Iris pigment epithelial cell (primary cell): ENCODE results near the gene C1QTNF12.
A peak's percentile ranks its signal among the peaks of the same experiment; 100 is the strongest.

Source experiments
- DNase-seq: peaks from one replicate; pipeline ENCODE4 v3.0.0-alpha.2; 2011; ENCODE audit warnings: low read depth

Gene C1QTNF12, protein sequence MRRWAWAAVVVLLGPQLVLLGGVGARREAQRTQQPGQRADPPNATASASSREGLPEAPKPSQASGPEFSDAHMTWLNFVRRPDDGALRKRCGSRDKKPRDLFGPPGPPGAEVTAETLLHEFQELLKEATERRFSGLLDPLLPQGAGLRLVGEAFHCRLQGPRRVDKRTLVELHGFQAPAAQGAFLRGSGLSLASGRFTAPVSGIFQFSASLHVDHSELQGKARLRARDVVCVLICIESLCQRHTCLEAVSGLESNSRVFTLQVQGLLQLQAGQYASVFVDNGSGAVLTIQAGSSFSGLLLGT

DNA sequence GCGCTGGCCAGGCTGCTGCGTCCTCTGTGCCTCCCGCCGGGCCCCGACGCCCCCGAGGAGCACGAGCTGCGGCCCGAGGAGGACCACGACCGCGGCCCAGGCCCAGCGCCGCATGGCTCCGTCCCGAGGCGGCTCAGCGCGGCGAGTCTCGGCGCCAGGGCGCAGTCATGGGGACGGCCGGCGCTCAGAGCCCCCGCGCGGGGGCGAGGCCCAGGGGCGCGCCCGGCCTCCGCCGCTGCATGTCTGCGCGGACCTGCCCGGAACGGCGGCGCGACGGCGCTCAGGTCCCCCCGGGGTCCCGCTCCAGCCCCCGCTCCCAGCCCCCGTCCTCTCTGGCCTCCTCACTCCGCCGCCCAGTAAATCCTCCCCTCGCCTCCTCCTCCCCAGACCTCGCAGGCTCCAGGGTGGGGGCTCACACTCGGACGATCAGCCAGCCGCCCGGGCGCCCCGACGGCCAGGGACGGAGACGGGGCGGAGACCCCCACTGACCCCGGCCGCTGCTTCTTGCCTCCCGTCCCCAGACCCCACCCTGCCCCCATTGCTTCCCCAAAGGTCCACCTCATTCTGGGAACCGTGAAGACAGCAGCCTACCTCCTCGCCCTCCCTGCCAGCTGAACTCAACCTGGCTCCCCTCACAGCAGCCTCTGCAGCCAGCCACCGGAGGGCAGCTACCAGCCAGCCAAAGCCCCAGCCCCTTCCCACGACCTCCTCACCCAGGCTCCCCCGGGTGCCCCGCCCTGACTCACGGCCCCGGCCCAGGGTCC lies at the start of gene C1QTNF12:
Gene C1QTNF12 (minus strand): TSS at position 146 of the 764 bp plus-strand sequence. CDS start 32 bp downstream, at position 114.
- DNase-seq = no peak

DNA sequence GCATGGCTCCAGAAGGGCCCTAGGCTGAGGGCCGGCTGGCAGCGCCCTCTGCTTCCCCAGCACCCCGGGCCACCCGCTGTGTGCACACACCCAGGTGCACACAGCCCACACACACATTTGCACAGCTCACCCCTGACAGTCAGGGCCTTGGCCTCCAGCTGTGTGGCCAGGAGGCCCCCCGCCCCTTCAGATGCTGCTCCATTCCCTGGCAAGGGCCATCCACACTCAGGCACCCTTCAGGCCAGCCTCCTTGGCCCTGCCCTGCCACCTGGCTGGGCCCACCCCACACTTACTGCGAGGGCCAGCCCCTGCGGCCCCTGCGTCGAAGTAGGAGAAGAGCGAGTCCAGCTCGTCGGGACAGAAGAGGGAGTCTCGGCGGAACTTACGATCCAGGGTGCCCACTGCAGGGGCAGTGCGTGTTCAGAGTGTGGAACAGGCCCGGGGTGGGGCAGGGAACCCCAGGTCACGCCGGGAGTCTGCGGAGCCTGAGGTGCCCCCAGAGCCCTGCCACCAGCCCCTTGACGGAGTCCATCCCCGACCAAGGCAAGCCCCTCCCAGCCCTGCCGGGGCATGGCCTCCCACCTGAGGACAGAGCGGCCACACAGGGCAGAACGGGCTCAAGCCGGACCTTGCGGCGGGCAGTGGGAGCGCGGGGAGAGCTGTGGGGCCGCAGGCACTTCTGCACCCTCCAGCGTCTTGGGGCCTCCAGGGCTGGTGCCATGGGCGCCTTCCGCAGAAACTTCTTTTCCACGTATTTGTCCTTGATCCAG lies 48.8 kb upstream of the C1QTNF12 start:
- no peak for DNase-seq

DNA sequence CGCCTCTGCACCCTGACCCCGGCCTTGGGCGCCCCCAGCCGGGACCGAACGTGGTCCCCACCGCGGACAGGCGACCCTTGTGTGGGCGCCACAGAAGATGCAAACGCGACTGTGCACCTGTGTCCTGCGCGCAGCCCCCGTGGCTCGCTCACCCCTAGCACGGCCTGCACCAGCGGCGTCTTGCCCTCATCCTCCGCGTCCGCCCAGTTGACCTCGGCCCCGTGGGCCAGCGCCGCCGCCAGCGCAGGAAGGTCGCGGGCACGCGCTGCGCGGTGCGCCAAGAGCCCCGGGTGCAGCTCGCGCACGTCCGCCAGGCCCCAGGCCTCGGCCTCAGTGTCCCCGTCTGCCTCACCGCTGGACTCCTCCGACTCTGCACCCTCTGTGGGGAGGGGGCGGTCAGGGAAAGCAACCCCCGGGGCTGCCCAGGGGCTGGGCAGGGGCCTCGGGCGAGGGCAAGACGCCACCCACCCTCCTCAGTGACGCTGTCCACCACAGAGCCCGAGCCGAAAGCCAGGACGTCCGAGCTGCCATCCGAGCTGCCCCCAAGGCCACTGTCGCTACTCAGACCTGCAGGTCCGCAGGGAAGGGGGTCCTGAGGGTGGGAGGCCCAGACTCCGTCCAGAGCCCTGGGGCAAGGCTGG lies 47.8 kb upstream of the C1QTNF12 start:
- no peak for DNase-seq

DNA sequence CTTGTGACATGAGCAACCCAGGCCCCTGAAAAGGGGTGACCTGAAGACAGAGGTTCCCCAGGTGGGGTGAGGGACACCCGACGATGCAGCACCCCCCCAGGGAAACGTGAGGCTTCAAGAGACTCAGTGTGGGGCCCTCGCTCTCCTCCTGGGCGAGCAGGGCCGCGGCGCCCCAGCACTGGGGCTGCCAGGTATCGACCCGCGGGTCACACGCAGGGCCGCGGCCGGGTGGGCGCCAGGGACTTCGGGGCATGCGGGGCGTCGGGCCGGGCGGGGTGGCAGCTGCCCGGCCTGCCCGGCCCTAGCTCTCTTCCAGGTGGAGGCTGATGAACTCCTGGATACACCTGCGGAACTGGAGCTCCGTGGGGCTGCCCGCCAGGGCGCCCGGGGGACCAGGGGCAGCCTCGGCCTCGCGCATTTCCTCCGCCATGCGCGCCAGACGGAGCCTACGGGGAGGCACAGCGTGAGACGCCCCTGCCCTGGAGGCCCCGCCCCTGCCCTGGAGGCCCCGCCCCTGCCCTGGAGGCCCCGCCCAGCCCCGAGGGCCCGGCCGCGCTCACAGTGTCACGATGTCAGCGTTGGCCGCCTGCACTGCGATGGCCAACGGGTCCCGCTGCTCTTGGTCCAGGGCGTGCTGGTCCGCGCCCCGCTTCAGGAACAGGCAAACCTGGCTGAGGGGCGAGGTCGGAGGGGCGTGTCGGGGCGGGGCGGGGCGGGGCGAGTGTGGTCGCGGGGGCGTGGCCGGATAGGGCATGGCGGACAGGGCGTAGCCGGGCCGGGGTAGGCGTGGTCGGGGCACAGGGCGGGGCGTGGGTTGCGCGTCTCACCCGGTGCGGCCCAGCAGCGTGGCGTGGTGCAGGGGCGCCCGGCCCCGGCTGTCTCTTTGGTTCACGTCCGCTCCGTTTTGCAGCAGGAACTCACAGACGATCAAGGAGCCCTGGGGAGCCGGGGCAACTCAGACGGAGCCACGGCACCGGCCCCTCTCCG lies 47.0 kb upstream of the C1QTNF12 start:
- DNase-seq = no peak

DNA sequence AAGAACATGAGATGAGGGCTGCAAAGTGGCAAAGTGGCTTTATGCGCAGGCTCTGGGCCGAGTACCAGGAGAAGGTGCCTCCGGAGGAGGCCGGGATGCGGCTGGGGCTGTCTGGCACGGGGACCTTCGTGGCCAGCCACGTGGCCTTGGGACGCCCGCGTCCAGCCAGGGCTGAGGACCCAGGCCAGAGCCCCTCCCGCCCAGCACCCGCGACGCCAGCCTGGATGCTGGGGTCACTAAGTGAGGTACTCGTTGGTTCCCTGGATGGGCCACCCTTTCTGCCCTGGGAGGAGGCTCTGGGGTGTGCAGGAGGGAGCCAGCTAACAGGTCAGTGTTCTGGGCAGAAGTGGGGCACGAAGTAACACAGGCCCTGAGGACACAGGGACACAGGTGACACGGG lies 46.3 kb upstream of the C1QTNF12 start:
- no peak for DNase-seq

DNA sequence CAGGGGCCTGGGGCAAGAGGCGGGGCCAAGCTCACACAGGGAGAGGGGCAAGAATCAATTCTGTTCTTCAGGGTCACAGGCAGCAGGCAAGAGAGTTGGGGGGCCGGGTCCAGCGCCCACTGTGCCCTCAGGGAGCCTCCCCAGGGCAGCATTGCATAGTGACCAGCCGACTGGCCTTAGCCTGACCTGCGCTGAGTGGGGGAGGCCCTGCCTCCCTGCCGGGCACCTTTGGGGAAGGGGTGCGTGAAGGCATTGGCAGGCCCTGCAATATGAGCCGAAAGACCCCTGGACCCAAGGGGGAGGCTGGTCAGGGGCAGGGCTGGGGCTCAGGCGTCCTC lies 45.9 kb upstream of the C1QTNF12 start:
- DNase-seq = no peak

DNA sequence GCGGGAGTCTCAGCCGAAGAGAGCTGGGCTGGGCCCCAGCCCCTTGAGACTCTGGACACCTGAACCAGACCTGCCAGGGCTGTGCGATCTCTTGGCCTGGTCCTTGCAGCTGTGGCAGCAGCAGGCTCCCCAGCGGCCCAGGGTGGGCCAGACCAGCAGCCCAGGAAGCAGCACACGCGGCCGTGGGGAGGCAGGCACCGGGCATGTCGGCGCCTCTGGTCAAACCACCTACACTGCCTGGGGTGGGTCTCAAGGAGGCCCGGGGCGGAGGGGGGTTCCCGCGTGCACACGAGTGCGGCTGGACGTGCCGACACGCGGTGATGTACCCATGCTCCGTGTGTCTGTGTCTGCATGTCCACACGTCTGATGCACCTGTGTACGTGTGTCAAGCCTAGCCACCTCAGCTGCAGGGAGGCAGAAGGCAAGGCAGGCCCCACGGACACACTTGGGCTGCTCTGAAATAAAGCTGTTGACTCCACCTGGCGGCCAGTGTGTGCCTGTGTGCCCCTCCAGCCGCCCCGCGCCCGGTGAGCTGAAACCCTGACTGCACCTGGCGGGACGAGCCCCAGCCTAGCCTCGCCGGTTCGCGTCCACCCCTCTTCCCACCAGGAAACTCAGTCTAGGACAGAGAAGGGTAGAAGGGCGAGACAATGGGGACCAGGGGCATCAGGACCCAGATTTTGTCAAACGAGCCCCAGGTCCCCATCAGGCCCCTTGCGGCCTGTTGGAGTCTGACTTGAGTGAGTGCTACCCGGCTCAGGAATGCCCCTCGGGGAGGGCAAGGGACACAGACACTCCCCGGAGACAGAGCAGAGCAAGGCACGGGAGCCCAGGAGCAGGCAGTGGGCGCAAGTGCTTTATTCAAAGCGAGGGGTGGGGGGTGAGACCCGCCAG lies 45.3 kb upstream of the C1QTNF12 start:
- peak; percentile 51 for DNase-seq

DNA sequence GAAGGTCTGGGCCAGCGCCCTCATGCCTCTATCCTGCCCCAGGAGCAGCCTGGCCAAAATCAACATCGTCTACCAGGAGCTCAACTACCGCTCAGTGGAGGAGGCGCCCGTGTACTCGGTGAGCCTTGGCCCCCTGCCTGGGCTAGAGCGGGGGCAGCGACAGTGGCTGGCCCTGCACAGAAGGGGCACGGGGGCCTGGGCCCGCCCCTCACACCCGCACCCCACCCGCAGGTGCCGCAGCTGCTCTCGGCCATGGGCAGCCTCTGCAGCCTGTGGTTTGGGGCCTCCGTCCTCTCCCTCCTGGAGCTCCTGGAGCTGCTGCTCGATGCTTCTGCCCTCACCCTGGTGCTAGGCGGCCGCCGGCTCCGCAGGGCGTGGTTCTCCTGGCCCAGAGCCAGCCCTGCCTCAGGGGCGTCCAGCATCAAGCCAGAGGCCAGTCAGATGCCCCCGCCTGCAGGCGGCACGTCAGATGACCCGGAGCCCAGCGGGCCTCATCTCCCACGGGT lies 44.6 kb upstream of the C1QTNF12 start:
- no peak for DNase-seq

DNA sequence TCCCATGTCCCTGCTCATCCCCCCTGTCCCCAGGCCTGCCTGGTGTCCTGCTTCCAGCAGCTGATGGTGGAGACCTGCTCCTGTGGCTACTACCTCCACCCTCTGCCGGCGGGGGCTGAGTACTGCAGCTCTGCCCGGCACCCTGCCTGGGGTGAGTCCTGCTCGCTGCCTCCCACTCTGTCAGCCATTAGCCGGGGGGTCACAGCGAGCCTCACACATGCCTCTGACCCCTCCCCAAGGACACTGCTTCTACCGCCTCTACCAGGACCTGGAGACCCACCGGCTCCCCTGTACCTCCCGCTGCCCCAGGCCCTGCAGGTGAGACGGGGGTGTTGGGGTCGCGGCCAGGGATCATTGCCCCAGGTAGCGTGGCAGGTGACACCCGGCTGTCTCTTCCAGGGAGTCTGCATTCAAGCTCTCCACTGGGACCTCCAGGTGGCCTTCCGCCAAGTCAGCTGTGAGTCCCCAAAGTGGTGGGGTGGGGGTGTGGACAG lies 43.8 kb upstream of the C1QTNF12 start:
- peak; percentile 34 for DNase-seq

DNA sequence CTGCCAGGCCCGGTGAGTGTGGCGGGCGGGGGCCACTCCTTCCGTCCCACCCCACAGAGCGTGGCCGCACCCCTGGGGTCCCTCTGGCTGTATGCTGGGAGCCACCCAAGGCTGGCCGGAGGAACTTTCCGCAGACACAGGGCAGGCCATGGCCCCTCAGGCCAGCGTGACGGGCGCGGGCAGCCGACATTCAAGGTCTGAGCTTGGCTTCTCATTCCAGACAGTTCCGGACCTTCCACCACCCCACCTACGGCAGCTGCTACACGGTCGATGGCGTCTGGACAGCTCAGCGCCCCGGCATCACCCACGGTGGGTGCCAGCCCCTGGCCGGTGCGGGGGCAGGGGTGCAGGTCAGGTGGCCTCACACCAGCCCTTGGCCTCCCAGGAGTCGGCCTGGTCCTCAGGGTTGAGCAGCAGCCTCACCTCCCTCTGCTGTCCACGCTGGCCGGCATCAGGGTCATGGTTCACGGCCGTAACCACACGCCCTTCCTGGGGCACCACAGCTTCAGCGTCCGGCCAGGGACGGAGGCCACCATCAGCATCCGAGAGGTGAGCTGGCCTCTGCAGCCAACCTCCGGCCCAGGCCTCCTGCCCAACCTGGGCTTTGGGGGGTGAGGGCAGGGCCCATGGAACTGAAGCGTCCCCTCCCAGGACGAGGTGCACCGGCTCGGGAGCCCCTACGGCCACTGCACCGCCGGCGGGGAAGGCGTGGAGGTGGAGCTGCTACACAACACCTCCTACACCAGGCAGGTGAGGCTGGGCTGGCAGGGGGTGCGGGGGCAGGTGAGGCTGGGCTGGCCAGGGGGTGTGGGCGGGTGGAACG lies 41.0 kb upstream of the C1QTNF12 start:
- DNase-seq = no peak

DNA sequence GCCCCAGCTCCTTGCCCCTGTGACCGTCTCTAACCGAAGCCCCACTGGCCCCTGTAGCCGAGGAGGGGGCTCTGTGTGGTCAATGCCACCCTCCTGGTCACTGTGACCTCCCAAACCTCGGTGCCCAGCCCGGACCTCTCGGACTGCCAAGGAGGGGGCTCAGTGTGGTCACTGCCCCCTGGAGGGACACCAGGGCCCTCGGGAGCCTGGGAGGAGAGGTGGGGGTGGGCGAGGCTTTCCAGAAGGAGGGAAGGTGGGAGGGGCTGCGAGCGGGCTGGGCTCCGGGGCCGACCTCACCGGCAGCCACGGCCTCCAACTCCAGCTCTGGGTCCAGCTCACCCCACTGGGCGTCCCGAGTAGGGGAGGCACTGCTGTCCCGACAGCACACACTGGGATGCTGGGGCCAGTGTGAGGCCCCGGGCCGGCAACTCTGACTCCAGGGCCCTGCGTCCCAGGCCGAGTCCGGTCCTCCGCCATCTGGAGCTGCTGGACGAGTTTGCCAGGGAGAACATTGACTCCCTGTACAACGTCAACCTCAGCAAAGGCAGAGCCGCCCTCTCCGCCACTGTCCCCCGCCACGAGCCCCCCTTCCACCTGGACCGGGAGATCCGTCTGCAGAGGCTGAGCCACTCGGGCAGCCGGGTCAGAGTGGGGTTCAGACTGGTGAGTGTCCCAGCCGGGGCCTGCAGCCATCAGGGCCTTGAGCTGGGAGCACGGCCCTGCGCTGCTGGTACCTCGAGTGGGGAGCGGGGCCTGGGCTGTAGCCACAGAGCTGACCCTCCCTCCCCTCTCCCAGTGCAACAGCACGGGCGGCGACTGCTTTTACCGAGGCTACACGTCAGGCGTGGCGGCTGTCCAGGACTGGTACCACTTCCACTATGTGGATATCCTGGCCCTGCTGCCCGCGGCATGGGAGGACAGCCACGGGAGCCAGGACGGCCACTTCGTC lies 40.1 kb upstream of the C1QTNF12 start:
- no peak for DNase-seq

DNA sequence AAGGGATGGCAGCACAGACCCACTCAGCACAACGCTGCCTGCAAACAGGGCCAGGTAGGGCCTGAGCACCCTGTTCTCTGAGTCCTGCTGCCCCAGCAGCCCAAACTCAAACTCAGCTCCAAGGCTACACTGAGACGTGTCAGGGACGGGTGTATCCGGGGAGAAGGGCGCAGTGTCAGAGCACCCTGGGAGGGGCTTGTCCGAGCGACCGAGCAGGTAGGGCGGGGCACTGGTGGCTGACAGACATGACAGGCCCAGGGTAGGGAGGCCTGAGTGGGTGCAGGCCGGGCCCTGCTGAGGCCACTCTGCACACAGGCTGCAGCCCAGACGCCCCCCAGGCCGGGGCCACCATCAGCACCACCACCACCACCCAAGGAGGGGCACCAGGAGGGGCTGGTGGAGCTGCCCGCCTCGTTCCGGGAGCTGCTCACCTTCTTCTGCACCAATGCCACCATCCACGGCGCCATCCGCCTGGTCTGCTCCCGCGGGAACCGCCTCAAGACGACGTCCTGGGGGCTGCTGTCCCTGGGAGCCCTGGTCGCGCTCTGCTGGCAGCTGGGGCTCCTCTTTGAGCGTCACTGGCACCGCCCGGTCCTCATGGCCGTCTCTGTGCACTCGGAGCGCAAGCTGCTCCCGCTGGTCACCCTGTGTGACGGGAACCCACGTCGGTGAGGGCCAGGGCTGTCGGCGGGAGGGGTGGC lies 39.2 kb upstream of the C1QTNF12 start:
- no peak for DNase-seq

DNA sequence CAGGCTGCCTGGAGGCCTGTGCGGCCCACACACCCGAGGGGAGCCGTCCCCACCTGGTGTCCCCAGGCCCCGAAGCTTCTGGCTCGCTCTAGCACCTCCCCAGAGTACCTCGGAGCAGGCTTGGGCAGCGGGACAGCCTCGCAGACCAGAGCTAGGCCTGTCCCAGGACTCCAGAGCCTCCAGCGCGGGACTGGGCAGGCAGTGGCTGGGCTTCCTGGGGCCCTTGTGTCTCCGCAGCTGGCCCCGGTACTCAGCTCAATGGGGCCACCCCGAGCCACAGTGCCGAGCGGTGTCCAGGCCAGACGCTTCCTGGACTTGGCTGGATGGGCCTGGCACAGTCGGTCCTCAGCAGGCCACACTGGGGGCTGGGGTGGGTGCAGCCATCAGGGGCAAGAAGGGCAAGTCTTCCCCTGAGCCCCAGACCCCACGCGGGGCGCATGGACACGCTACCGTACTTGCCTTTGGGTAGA lies 38.6 kb upstream of the C1QTNF12 start:
- DNase-seq = no peak

DNA sequence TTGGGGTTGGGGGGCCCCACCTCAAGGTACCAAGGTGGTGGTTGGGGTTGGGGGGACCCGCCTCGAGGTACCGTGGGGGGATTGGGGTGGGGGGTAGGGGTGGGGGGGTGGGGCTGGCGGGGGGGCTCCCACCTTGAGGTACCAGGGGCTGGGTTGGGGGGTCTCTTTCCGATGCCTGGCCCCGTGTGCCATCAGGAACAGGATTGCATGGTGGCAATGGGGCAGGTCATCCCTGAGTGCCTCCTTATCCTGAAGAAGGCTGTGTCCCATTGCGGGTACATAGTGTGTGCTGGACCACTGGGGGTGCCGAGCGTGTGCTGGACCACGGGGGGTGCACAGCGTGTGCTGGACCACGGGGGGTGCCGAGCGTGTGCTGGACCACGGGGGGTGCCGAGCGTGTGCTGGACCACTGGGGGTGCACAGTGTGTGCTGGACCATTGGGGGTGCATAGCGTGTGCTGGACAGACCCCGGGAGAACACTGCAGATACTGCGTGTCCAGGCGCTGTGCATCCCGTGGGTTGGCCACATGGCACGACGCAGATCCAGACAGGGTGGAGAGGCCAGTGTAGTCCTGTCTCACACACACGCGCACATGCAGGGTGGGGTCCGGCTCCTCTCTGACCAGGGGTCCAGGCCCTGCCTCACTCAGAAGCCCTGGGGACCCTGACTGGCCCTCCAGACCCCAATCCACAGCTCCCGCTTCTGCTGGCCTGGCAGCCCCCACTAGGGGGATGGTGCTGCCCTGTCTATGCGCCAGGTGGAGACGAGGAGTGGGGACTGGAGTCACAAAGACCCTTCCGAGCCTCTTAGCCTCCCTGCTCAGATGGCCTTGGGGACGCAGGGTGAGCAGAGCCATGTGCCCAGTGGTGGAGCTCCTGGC lies 37.9 kb upstream of the C1QTNF12 start:
- no peak for DNase-seq

DNA sequence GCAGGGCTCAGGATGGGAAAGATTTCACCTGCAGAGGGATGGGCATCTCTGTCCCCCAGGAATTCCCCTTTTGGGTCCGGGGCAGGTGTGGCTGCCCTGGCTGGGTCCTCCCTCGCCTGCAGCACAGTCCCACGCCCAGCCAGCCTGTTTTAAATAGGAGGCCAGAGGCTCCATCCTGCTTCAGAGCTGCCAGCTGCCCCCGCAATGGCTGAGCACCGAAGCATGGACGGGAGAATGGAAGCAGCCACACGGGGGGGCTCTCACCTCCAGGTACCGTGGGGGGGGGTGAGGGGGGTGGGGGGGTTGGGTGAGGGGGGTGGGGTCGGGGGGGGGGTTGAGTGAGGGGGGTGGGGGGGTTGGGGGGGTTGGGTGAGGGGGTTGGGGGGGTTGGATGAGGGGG lies 37.3 kb upstream of the C1QTNF12 start:
- DNase-seq = no peak

DNA sequence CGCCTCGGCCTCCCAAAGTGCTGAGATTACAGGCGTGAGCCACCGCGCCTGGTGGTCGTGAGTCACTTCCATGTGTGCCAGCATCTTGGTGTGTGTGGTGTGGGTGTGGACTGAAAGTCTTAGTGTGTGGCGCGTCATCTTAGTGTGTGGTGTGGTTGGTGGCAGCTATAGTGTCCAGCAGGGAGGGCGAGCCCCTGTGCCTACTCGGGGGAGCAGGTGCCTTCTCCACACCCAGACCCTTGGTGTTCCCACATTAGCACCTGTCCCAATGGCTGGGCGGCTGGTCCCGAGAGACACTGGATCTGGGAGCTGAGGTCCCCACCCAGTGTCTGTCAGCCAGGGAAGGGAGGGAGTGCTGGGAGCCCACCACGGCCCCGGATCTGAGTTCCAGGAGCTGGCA lies 36.5 kb upstream of the C1QTNF12 start:
- peak; percentile 36 for DNase-seq
